HL-60 (cell line): ENCODE measurements around the gene PIGV.

Experiments
- DNase-seq, 2 experiments: peaks; one replicate each; pipeline ENCODE4 v3.0.0-alpha.2; 2010 to 2020; ENCODE audit warnings: low read depth in 1 of 2, low spot score in 1 of 2
- H3K27ac ChIP-seq: fragments of 250-450 bp; sonication (Bioruptor Pico); replicated peaks from 2 replicates; pipeline ENCODE4 v1.5.1; 2020; ENCODE audit warnings: mild to moderate bottlenecking, moderate library complexity
- H3K27me3 ChIP-seq: fragments of 250-450 bp; sonication (Bioruptor Pico); 2 replicates; pipeline ENCODE4 v1.5.1; 2021; ENCODE audit warnings: mild to moderate bottlenecking, moderate library complexity; ENCODE audit not compliant: insufficient read depth, poor library complexity, severe bottlenecking
- H3K4me3 ChIP-seq: replicated peaks from 2 replicates; pipeline ENCODE4 v1.5.1; 2011; ENCODE audit warnings: mild to moderate bottlenecking, control low read depth, low read length; ENCODE audit not compliant: insufficient read depth
- CTCF ChIP-seq: IDR thresholded peaks from one replicate; pipeline ENCODE4 v1.5.1; 2011; ENCODE audit warnings: low read length, control low read depth, inconsistent platforms; ENCODE audit not compliant: insufficient read depth
- GABPA ChIP-seq: IDR thresholded peaks from 2 replicates; pipeline ENCODE4 v1.6.1; 2012; ENCODE audit warnings: low read depth
- POLR2AphosphoS5 ChIP-seq: IDR thresholded peaks from 2 replicates; pipeline ENCODE4 v1.6.1; 2012; ENCODE audit warnings: low read depth
- REST ChIP-seq: IDR thresholded peaks from 2 replicates; pipeline ENCODE4 v1.6.1; 2012; ENCODE audit warnings: low read depth; ENCODE audit not compliant: insufficient replicate concordance
- SPI1 ChIP-seq: IDR thresholded peaks from 2 replicates; pipeline ENCODE4 v1.6.1; 2012; ENCODE audit warnings: low read depth, mild to moderate bottlenecking, borderline replicate concordance

Gene PIGV

GRCh38 chr1:26789612-26789865 is 1.8 kb downstream of the PIGV start:
- DNase-seq = no peak
- H3K4me3 ChIP-seq = no peak overlapping the region
- peak overlapping the region; percentile 100 for H3K27ac ChIP-seq
- H3K27me3 ChIP-seq = no peaks in the 10 kb centered on the region
- TF ChIP-seq CTCF = no peak
- TF ChIP-seq GABPA = no peak
- TF ChIP-seq REST = no peak
- no peak for TF ChIP-seq POLR2AphosphoS5
- TF ChIP-seq SPI1 = no peak

GRCh38 chr1:26789931-26790330 is 2.2 kb downstream of the PIGV start:
- Histone ChIP-seq H3K4me3 (no peak overlapping the region), H3K27me3 (no peaks in the 10 kb centered on the region), H3K27ac (peak overlapping the region; percentile 100)
- TF ChIP-seq POLR2AphosphoS5 = no peak
- no peak for DNase-seq

- no peak for TF ChIP-seq REST
- no peak for TF ChIP-seq SPI1
- H3K27me3 ChIP-seq = no peaks in the 10 kb centered on the region
- DNase-seq = no peak
- H3K4me3 ChIP-seq = no peak overlapping the region
- no peak overlapping the region for H3K27ac ChIP-seq
These were observed 2.8 kb downstream of the PIGV start for GRCh38 chr1:26790551-26790953.

- TF ChIP-seq CTCF (no peak), POLR2AphosphoS5 (peak; percentile 26; the same call in 1 of the 2 replicates)
- Histone ChIP-seq H3K4me3 (no peak overlapping the region), H3K27me3 (no peaks in the 10 kb centered on the region), H3K27ac (no peak overlapping the region)
- DNase-seq = peak in 1 of 2 experiments; percentile 18
These were observed 3.4 kb downstream of the PIGV start for GRCh38 chr1:26791148-26791547.

GRCh38 chr1:26791626-26792025 is 3.9 kb downstream of the PIGV start:
- no peaks in the 10 kb centered on the region for H3K27me3 ChIP-seq

More at GRCh38 chr1:26791626-26792025, 3.9 kb downstream of the PIGV start:
- Histone ChIP-seq H3K4me3 (no peak overlapping the region), H3K27ac (no peak overlapping the region)
- TF ChIP-seq POLR2AphosphoS5 = no peak
- TF ChIP-seq SPI1 = no peak
- DNase-seq = no peak
